Uterus (tissue), 4 donors: ENCODE measurements around the gene CLIC3. TPM values are rescaled to one million over a fixed set of nuclear protein-coding genes. Genes with fewer than 3 reads are reported as not detected.

Experiments used
- DNase-seq, 2 donors: peaks; one replicate each; pipeline ENCODE4 v3.0.0-alpha.2; 2019 to 2020
- H3K27ac ChIP-seq, 2 donors: fragments of 200-600 bp; sonication (generic); 1 replicate in 1 of 2; 2 replicates in 1 of 2; pipeline ENCODE4 v1.5.1; 2016 to 2018
- H3K27me3 ChIP-seq, 2 donors: fragments of 200-600 bp; sonication (generic); one replicate each; pipeline ENCODE4 v1.5.1; 2018 to 2019; ENCODE audit warnings: control low read depth in 1 of 2
- H3K36me3 ChIP-seq, 2 donors: fragments of 200-600 bp; sonication (generic); one replicate each; pipeline ENCODE4 v1.5.1; 2019; ENCODE audit warnings: control low read depth in 1 of 2
- H3K4me1 ChIP-seq, 2 donors: fragments of 200-600 bp; sonication (generic); one replicate each; pipeline ENCODE4 v1.5.1; 2018 to 2019; ENCODE audit warnings: control low read depth in 1 of 2
- H3K4me3 ChIP-seq, 2 donors: fragments of 200-600 bp; sonication (generic); 1 replicate in 1 of 2; 2 replicates in 1 of 2; pipeline ENCODE4 v1.5.1; 2018 to 2019; ENCODE audit warnings: mild to moderate bottlenecking in 1 of 2
- H3K9me3 ChIP-seq, 2 donors: fragments of 200-600 bp; sonication (generic); one replicate each; pipeline ENCODE4 v1.5.1; 2019; ENCODE audit warnings: control low read depth in 1 of 2
- POLR2A ChIP-seq, 2 donors: fragments of 450-650 bp; IDR thresholded peaks; one replicate each; pipeline ENCODE4 v1.6.1; 2016; ENCODE audit warnings: antibody characterized with exemption in 2 of 2, mild to moderate bottlenecking in 1 of 2, moderate library complexity in 1 of 2
- intact Hi-C: fragments of 100-400 bp; cut with DNase I; formaldehyde crosslinking; loops from one replicate; pipeline ENCODE4 v1.15.1; 2023; ENCODE audit warnings: low total_unique reads
- total RNA-seq, 4 donors: library from RNA; depleted of rRNA in 3 of 4; stranded (reverse); fragments of >200 nt in 3 of 4; gene quantifications; one replicate each; pipeline versions ENCODE4 v1.1.0 to v1.2.4, GENCODE V29; 2014 to 2023
- TF ChIP-seq, protein P1 (sequence below), 4 experiments: fragments of 200-600 bp in 2 of 4; fragments of 450-650 bp in 2 of 4; sonication (generic) in 2 of 4; IDR thresholded peaks; one replicate each; pipeline ENCODE4 v1.5.1; 2016 to 2019; ENCODE audit warnings: antibody characterized with exemption in 4 of 4, mild to moderate bottlenecking in 2 of 4, moderate library complexity in 1 of 4
- donor health status: DM: yes; HTN: yes; CAD: no.

Gene CLIC3
- total RNA-seq, 4 donors from 2014 or later: 1.5 TPM; not detected in 2

GRCh38 chr9:137012694-137013570, 16.6 kb upstream of the CLIC3 start:
- no peaks in the 10 kb centered on the region for H3K4me1 ChIP-seq
- no peak overlapping the region for H3K27ac ChIP-seq
- H3K4me3 ChIP-seq: no peak overlapping the region
- intact Hi-C loops: no loop called here
- no peaks in the 10 kb centered on the region for H3K36me3 ChIP-seq
- no peaks in the 10 kb centered on the region for H3K9me3 ChIP-seq
- TF ChIP-seq POLR2A (IDR thresholded peaks at IDR 0.05): no peak
- TF ChIP-seq, protein P1, sequence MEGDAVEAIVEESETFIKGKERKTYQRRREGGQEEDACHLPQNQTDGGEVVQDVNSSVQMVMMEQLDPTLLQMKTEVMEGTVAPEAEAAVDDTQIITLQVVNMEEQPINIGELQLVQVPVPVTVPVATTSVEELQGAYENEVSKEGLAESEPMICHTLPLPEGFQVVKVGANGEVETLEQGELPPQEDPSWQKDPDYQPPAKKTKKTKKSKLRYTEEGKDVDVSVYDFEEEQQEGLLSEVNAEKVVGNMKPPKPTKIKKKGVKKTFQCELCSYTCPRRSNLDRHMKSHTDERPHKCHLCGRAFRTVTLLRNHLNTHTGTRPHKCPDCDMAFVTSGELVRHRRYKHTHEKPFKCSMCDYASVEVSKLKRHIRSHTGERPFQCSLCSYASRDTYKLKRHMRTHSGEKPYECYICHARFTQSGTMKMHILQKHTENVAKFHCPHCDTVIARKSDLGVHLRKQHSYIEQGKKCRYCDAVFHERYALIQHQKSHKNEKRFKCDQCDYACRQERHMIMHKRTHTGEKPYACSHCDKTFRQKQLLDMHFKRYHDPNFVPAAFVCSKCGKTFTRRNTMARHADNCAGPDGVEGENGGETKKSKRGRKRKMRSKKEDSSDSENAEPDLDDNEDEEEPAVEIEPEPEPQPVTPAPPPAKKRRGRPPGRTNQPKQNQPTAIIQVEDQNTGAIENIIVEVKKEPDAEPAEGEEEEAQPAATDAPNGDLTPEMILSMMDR (IDR thresholded peaks at IDR 0.05): no peak
- no peak for DNase-seq
- no peaks in the 10 kb centered on the region for H3K27me3 ChIP-seq

- Histone ChIP-seq H3K4me1 (no peaks in the 10 kb centered on the region), H3K27me3 (no peaks in the 10 kb centered on the region), H3K9me3 (no peaks in the 10 kb centered on the region), H3K27ac (no peak overlapping the region), H3K36me3 (no peaks in the 10 kb centered on the region), H3K4me3 (no peak overlapping the region)
- intact Hi-C loops: no loop called here
- no peak for DNase-seq
- TF ChIP-seq, protein P1 (IDR thresholded peaks at IDR 0.05): no peak
- no peak for TF ChIP-seq POLR2A (IDR thresholded peaks at IDR 0.05)
Observed at GRCh38 chr9:137011907-137012675, 15.7 kb upstream of the CLIC3 start.

DNA sequence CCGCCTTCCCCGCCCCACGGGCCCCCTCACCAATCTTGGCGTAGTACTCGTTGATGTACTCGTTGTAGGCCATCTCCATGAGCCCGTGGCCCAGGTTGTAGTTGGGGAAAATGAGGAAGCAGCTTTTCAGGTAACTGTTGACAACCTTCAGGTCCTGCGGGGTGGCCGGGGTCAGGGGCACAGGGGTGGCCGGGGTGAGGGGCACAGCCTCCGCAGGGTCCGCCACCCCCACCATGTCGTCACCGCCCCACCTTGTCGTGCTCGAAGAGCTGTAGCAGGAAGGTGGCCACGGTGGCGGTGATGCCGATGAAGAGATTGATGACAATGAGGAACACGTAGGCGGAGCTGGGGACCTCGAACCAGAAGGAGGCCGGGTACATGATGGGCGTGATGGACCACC, 14.8 kb upstream of the CLIC3 start:
- H3K27ac ChIP-seq: no peak overlapping the region
- no peaks in the 10 kb centered on the region for H3K36me3 ChIP-seq
- intact Hi-C loops: no loop called here
- H3K4me1 ChIP-seq: no peaks in the 10 kb centered on the region
- DNase-seq: no peak
- no peaks in the 10 kb centered on the region for H3K27me3 ChIP-seq
- TF ChIP-seq, protein P1 (IDR thresholded peaks at IDR 0.05): no peak
- TF ChIP-seq POLR2A (IDR thresholded peaks at IDR 0.05): no peak
- H3K9me3 ChIP-seq: no peaks in the 10 kb centered on the region
- H3K4me3 ChIP-seq: no peak overlapping the region

GRCh38 chr9:137009938-137010732, 13.8 kb upstream of the CLIC3 start:
- Histone ChIP-seq H3K4me3 (no peak overlapping the region), H3K27ac (no peak overlapping the region), H3K4me1 (no peaks in the 10 kb centered on the region), H3K36me3 (no peaks in the 10 kb centered on the region), H3K9me3 (no peaks in the 10 kb centered on the region), H3K27me3 (no peaks in the 10 kb centered on the region)
- intact Hi-C loops: no loop called here
- no peak for DNase-seq
- TF ChIP-seq POLR2A (IDR thresholded peaks at IDR 0.05): no peak
- TF ChIP-seq, protein P1 (IDR thresholded peaks at IDR 0.05): no peak
